B cell (primary cell): ENCODE measurements around the gene FHIT.

ENCODE experiments used
- CTCF ChIP-seq: fragments of 200-600 bp; IDR thresholded peaks from one replicate; pipeline ENCODE4 v1.8.0; 2022; ENCODE audit warnings: antibody characterized with exemption, mild to moderate bottlenecking
- EZH2 ChIP-seq: IDR thresholded peaks from 2 replicates; pipeline ENCODE4 v1.6.1; 2012; ENCODE audit warnings: borderline replicate concordance, low read depth, mild to moderate bottlenecking, moderate library complexity, low read length; ENCODE audit not compliant: insufficient read depth, poor library complexity, severe bottlenecking

GRCh38 chr3:60009931-60010478 lies 1241.2 kb downstream of the FHIT start:
- no peak for TF ChIP-seq CTCF
- TF ChIP-seq EZH2, result no peak
